ENCODE data around the gene LGR6. TPM values are rescaled to one million over a fixed set of nuclear protein-coding genes. Genes with fewer than 3 reads are reported as not detected.
"Not testable (repeated sequence)": the region's sequence is repeated elsewhere in the genome, so short reads cannot be mapped to it uniquely, and the experiment has no call there.

LGR6 gene
- total RNA-seq, 4 donors from 2014 or later: 0.53 to 3.3 (median 2.3) TPM

GRCh38 chr1:202189918-202190715 is 3.5 kb upstream of the LGR6 start:
- H3K4me3 ChIP-seq: no peak overlapping the region
- DNase-seq: no peak
- peaks cover 0 to 16% (median 6%) of the 10 kb centered on the region in 4 donors for H3K4me1 ChIP-seq
- H3K27ac ChIP-seq: no peak overlapping the region
- H3K36me3 ChIP-seq: no peaks in the 10 kb centered on the region
- no peak for TF ChIP-seq CTCF (IDR thresholded peaks at IDR 0.05)
- no peak for TF ChIP-seq POLR2A (IDR thresholded peaks at IDR 0.05)
- no peaks in the 10 kb centered on the region for H3K9me3 ChIP-seq
- H3K27me3 ChIP-seq: peaks cover 0 to 8% of the 10 kb centered on the region in 2 donors

GRCh38 chr1:202191391-202191790 is 2.2 kb upstream of the LGR6 start:
- H3K9me3 ChIP-seq, H3K4me3 ChIP-seq, H3K36me3 ChIP-seq, DNase-seq, H3K27me3 ChIP-seq, H3K27ac ChIP-seq: not testable (repeated sequence)
- H3K4me1 ChIP-seq: peaks cover 0 to 16% (median 6%) of the 10 kb centered on the region in 4 donors

GRCh38 chr1:202192770-202193613 is 607 bp upstream of the LGR6 start:
- Histone ChIP-seq H3K27me3 (peaks cover 0 to 8% of the 10 kb centered on the region in 2 donors), H3K4me3 (peak overlapping the region in 2 of 4 donors; percentile 27 to 42), H3K36me3 (no peaks in the 10 kb centered on the region), H3K27ac (no peak overlapping the region), H3K9me3 (no peaks in the 10 kb centered on the region), H3K4me1 (peaks cover 0 to 16% (median 6%) of the 10 kb centered on the region in 4 donors)
- peak; percentile 54 to 84 (median 74) for DNase-seq
- no peak for TF ChIP-seq POLR2A (IDR thresholded peaks at IDR 0.05)
- peak; percentile 36 to 84 (median 76) for TF ChIP-seq CTCF (IDR thresholded peaks at IDR 0.05)

- H3K9me3 ChIP-seq: no peaks in the 10 kb centered on the region
- H3K4me3 ChIP-seq: peak overlapping the region in 1 of 4 donors; percentile 42
- peaks cover 0 to 8% of the 10 kb centered on the region in 2 donors for H3K27me3 ChIP-seq
- peaks cover 0 to 16% (median 8%) of the 10 kb centered on the region in 4 donors for H3K4me1 ChIP-seq
- TF ChIP-seq POLR2A (IDR thresholded peaks at IDR 0.05) (no peak), CTCF (IDR thresholded peaks at IDR 0.05) (no peak)
- no peak overlapping the region for H3K27ac ChIP-seq
- H3K36me3 ChIP-seq: no peaks in the 10 kb centered on the region
- DNase-seq: no peak
Measured at GRCh38 chr1:202194328-202194648, 689 bp downstream of the LGR6 start.

GRCh38 chr1:202197653-202198365 is 4.2 kb downstream of the LGR6 start:
- Histone ChIP-seq H3K4me1 (peaks cover 0 to 31% (median 7%) of the 10 kb centered on the region in 4 donors), H3K27ac (peak overlapping the region in 1 of 4 donors; percentile 7), H3K36me3 (no peaks in the 10 kb centered on the region), H3K4me3 (no peak overlapping the region), H3K9me3 (no peaks in the 10 kb centered on the region), H3K27me3 (peaks cover 0 to 8% of the 10 kb centered on the region in 2 donors)
- DNase-seq: no peak
- TF ChIP-seq POLR2A (IDR thresholded peaks at IDR 0.05): no peak
- TF ChIP-seq CTCF (IDR thresholded peaks at IDR 0.05): no peak

All from Peyer's patch (tissue), 4 donors.